Glomerular endothelial cell (primary cell): ENCODE measurements around the gene ANO6. TPM values are rescaled to one million over a fixed set of nuclear protein-coding genes. Genes with fewer than 3 reads are reported as not detected.
"Not testable (repeated sequence)": the region's sequence is repeated elsewhere in the genome, so short reads cannot be mapped to it uniquely, and the experiment has no call there.

Experiments used
- DNase-seq: peaks from one replicate; pipeline ENCODE4 v3.0.0-alpha.2; 2011; ENCODE audit warnings: low read depth, low spot score; ENCODE audit errors: extremely low read depth
- total RNA-seq: library from RNA; depleted of rRNA; stranded (reverse); fragments of >200 nt; gene quantifications from 2 replicates; pipeline ENCODE4 v1.2.3, GENCODE V29; 2015

ANO6 gene
- total RNA-seq, 1 donor from 2014 or later: 78.2 TPM

GRCh38 chr12:45234139-45234865 lies 18.4 kb downstream of the ANO6 start:
- peak; percentile 96 for DNase-seq

- no peak for DNase-seq
Measured at GRCh38 chr12:45235087-45236025, 19.5 kb downstream of the ANO6 start.

GRCh38 chr12:45236383-45236782 lies 20.5 kb downstream of the ANO6 start:
- not testable (repeated sequence) for DNase-seq

GRCh38 chr12:45242180-45242579 lies 26.3 kb downstream of the ANO6 start:
- no peak for DNase-seq

- no peak for DNase-seq
Measured at GRCh38 chr12:45243963-45244362, 28.1 kb downstream of the ANO6 start.

- no peak for DNase-seq
Measured at GRCh38 chr12:45244561-45245343, 28.9 kb downstream of the ANO6 start.

- DNase-seq: no peak
Measured at GRCh38 chr12:45246236-45246635, 30.3 kb downstream of the ANO6 start.

- no peak for DNase-seq
Measured at GRCh38 chr12:45247589-45247988, 31.7 kb downstream of the ANO6 start.

GRCh38 chr12:45248095-45248494 lies 32.2 kb downstream of the ANO6 start:
- DNase-seq: no peak

GRCh38 chr12:45254254-45254653 lies 38.4 kb downstream of the ANO6 start:
- DNase-seq: no peak

- DNase-seq: no peak
Measured at GRCh38 chr12:45256721-45257120, 40.8 kb downstream of the ANO6 start.

- no peak for DNase-seq
Measured at GRCh38 chr12:45257185-45257930, 41.5 kb downstream of the ANO6 start.

- DNase-seq: no peak
Measured at GRCh38 chr12:45259675-45260074, 43.8 kb downstream of the ANO6 start.

GRCh38 chr12:45260104-45260815 lies 44.4 kb downstream of the ANO6 start:
- DNase-seq: no peak

- DNase-seq: no peak
Measured at GRCh38 chr12:45260854-45261253, 45.0 kb downstream of the ANO6 start.

GRCh38 chr12:45262185-45262584 lies 46.3 kb downstream of the ANO6 start:
- DNase-seq: not testable (repeated sequence)

GRCh38 chr12:45263587-45263986 lies 47.7 kb downstream of the ANO6 start:
- DNase-seq: no peak

- peak; percentile 98 for DNase-seq
Measured at GRCh38 chr12:45268672-45269411, 52.9 kb downstream of the ANO6 start.

- no peak for DNase-seq
Measured at GRCh38 chr12:45269412-45269751, 53.5 kb downstream of the ANO6 start.
